B cell (primary cell): ENCODE results near the gene GNA15. TPM values are rescaled to one million over a fixed set of nuclear protein-coding genes. Genes with fewer than 3 reads are reported as not detected.

ENCODE experiments used
- ATAC-seq: fragments of 200-7000 bp; cut with Tn5 transposase; one replicate; pipeline ENCODE4 v1.10.0; 2021; ENCODE audit warnings: low read depth, mild to moderate bottlenecking, moderate number of reproducible peaks, moderate library complexity
- CTCF ChIA-PET: fragments of 350-600 bp; sonication (Branson Sonifier 250); formaldehyde crosslinking; loops from one replicate; lab custom pipeline; 2021; ENCODE audit warnings: antibody characterized with exemption, inconsistent platforms; lab: Charles Lee
- POLR2A ChIA-PET: fragments of 350-600 bp; sonication (Branson Sonifier 250); formaldehyde crosslinking; loops from one replicate; lab custom pipeline; 2021; ENCODE audit warnings: antibody characterized with exemption; lab: Charles Lee
- DNase-seq: peaks from one replicate; pipeline ENCODE4 v3.0.0; 2013
- H2AFZ ChIP-seq: 2 replicates; pipeline ENCODE4 v1.6.1; 2012; ENCODE audit warnings: mild to moderate bottlenecking, low read depth, low read length; ENCODE audit not compliant: insufficient read depth, poor library complexity, severe bottlenecking
- H3K27ac ChIP-seq, 2 donors: 1 replicate in 1 of 2; 2 replicates in 1 of 2; pipeline ENCODE4 v1.5.1; 2012 to 2013; ENCODE audit warnings: low read length in 2 of 2, mild to moderate bottlenecking in 2 of 2, moderate library complexity in 1 of 2
- H3K27me3 ChIP-seq, 4 experiments: fragments of 200-600 bp in 1 of 4; sonication (generic) in 1 of 4; replicated peaks in 1 of 4; 1 replicate in 2 of 4; 2 replicates in 2 of 4; pipeline versions ENCODE4 v1.6.1 to v1.7.0; 2013 to 2016; ENCODE audit warnings: low read length in 3 of 4, mild to moderate bottlenecking in 2 of 4, mixed read lengths in 1 of 4, moderate library complexity in 1 of 4; ENCODE audit not compliant: insufficient read depth in 4 of 4, control insufficient read depth in 3 of 4; ENCODE audit errors: control extremely low read depth in 1 of 4
- H3K36me3 ChIP-seq, 2 experiments: replicated peaks in 1 of 2; 1 replicate in 1 of 2; 2 replicates in 1 of 2; pipeline versions ENCODE4 v1.6.1 to v1.7.1; 2013; ENCODE audit warnings: low read length in 1 of 2; ENCODE audit not compliant: insufficient read depth in 2 of 2, control insufficient read depth in 1 of 2; ENCODE audit errors: control extremely low read depth in 1 of 2, extremely low read depth in 1 of 2
- H3K4me1 ChIP-seq, 2 donors: fragments of 200-600 bp in 1 of 2; sonication (generic) in 1 of 2; 1 replicate in 1 of 2; 2 replicates in 1 of 2; pipeline versions ENCODE4 v1.5.1 to v1.6.1; 2013 to 2017; ENCODE audit warnings: low read length in 2 of 2; ENCODE audit not compliant: control insufficient read depth in 2 of 2, insufficient read depth in 2 of 2
- H3K4me2 ChIP-seq: replicated peaks from 2 replicates; pipeline ENCODE3; 2012; ENCODE audit warnings: mild to moderate bottlenecking, low read depth, low read length; ENCODE audit not compliant: poor library complexity, severe bottlenecking
- H3K4me3 ChIP-seq, 5 experiments: fragments of 200-600 bp in 1 of 5; sonication (generic) in 1 of 5; 1 replicate in 3 of 5; 2 replicates in 2 of 5; pipeline versions ENCODE4 v1.5.1 to v1.7.0; 2011 to 2016; ENCODE audit warnings: low read length in 4 of 5, mild to moderate bottlenecking in 4 of 5, low read depth in 2 of 5, control low read depth in 1 of 5, moderate library complexity in 1 of 5; ENCODE audit not compliant: insufficient read depth in 1 of 5; ENCODE audit errors: control extremely low read depth in 1 of 5, extremely low read depth in 1 of 5
- H3K79me2 ChIP-seq: fragments of 200-600 bp; sonication (generic); one replicate; pipeline ENCODE4 v1.6.0; 2016; ENCODE audit warnings: low read length; ENCODE audit not compliant: control insufficient read depth, insufficient read depth
- H3K9ac ChIP-seq: fragments of 200-600 bp; sonication (generic); 2 replicates; pipeline ENCODE4 v1.6.1; 2017; ENCODE audit warnings: mild to moderate bottlenecking, low read length, moderate library complexity
- H3K9me3 ChIP-seq, 3 donors: one replicate each; pipeline versions ENCODE4 v1.6.1 to v1.7.1; 2013; ENCODE audit warnings: low read length in 2 of 3; ENCODE audit not compliant: control insufficient read depth in 2 of 3, insufficient read depth in 1 of 3; ENCODE audit errors: control extremely low read depth in 1 of 3
- H4K20me1 ChIP-seq: 2 replicates; pipeline ENCODE4 v1.6.0; 2012; ENCODE audit warnings: mild to moderate bottlenecking, low read length; ENCODE audit not compliant: insufficient read depth, control insufficient read depth, poor library complexity, severe bottlenecking
- H3K27ac Mint-ChIP-seq: one replicate; pipeline ENCODE4 v1.8.0; 2021; ENCODE audit warnings: mixed read lengths
- H3K27me3 Mint-ChIP-seq: one replicate; pipeline ENCODE4 v1.8.0; 2021; ENCODE audit warnings: mixed read lengths
- H3K4me1 Mint-ChIP-seq: one replicate; pipeline ENCODE4 v1.8.0; 2021; ENCODE audit warnings: mixed read lengths
- H3K4me3 Mint-ChIP-seq: one replicate; pipeline ENCODE4 v1.8.0; 2021; ENCODE audit warnings: mixed read lengths
- H3K9me3 Mint-ChIP-seq: one replicate; pipeline ENCODE4 v1.8.0; 2022; ENCODE audit warnings: mixed read lengths; ENCODE audit not compliant: insufficient read depth
- EZH2 ChIP-seq: IDR thresholded peaks from 2 replicates; pipeline ENCODE4 v1.6.1; 2012; ENCODE audit warnings: borderline replicate concordance, low read depth, mild to moderate bottlenecking, moderate library complexity, low read length; ENCODE audit not compliant: insufficient read depth, poor library complexity, severe bottlenecking
- WGBS: methylation state at CpG from one replicate; pipeline ENCODE4 v1.1.5; 2013; ENCODE audit warnings: missing lambda C conversion rate; ENCODE audit not compliant: insufficient coverage; 5-methylcytosine and 5-hydroxymethylcytosine counted together
- intact Hi-C: fragments of 100-400 bp; cut with micrococcal nuclease; formaldehyde crosslinking; loops from one replicate; pipeline ENCODE4 v1.10.0; 2022
- polyA plus RNA-seq: library from polyadenylated mRNA; depleted of rRNA; stranded (reverse); fragments of >200 nt; gene quantifications from 2 replicates; pipeline ENCODE4 v1.2.3, GENCODE V29; 2012
- total RNA-seq, 2 donors: library from RNA; stranded (reverse); fragments of 120-200 nt in 1 of 2; gene quantifications; 1 replicate in 1 of 2; 2 replicates in 1 of 2; pipeline versions ENCODE4 v1.2.3 to v1.2.4, GENCODE V29; 2013 to 2022
- TF ChIP-seq, protein P1 (sequence below): fragments of 200-600 bp; IDR thresholded peaks from one replicate; pipeline ENCODE4 v1.8.0; 2022; ENCODE audit warnings: antibody characterized with exemption, mild to moderate bottlenecking

GNA15 gene
- total and polyA plus RNA-seq, 2 donors (not counting 1 experiment from before 2014, with no cell fraction given) = 0.37 to 0.52 TPM

DNA sequence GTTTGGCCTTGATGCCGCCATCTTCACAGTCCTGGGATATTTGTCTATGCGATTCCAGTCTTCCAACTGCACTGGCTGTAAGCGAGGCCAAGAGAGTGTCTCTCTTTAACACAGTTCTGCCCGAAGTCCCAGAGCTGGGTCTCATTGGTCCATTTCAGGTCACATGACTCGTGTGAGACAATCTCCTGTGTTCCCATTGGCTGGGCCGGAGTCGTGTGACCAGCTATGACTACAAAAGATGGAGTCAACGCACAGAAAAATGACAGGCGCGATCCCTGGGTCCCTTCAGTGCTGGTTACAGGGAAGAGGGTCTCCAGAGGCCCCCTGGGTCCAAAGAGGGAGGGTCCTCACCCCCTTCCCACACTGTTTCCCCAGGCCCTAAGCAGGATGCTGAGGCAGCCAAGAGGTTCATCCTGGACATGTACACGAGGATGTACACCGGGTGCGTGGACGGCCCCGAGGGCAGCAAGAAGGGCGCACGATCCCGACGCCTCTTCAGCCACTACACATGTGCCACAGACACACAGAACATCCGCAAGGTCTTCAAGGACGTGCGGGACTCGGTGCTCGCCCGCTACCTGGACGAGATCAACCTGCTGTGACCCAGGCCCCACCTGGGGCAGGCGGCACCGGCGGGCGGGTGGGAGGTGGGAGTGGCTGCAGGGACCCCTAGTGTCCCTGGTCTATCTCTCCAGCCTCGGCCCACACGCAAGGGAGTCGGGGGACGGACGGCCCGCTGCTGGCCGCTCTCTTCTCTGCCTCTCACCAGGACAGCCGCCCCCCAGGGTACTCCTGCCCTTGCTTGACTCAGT is 26.8 kb downstream of the GNA15 start:
- POLR2A ChIA-PET = interaction anchor here (0.6 kb wide), 1 partner anchor 435 kb away, joined by 5 read pairs; no protein-coding TSS in a partner anchor
- H3K4me1 ChIP-seq = peaks cover 11 to 17% of the 10 kb centered on the region in 2 donors
- 84% methylated on average over 30 of the region's 38 CpGs for WGBS
- ATAC-seq (no peak), DNase-seq (no peak)
- H4K20me1 ChIP-seq = no peaks in the 10 kb centered on the region
- no peak overlapping the region for H3K4me2 ChIP-seq
- H3K27ac ChIP-seq = no peak overlapping the region
- H3K4me3 ChIP-seq = no peak overlapping the region
- H3K27ac Mint-ChIP-seq = no peak overlapping the region
- CTCF ChIA-PET = interaction anchor here (0.8 to 4.5 kb wide), 15 partner anchors 9 to 212 kb away, joined by 3 to 55 read pairs (median 5); no protein-coding TSS in a partner anchor
- H3K4me3 Mint-ChIP-seq = no peak overlapping the region
- no peaks in the 10 kb centered on the region for H3K36me3 ChIP-seq
- TF ChIP-seq EZH2 = no peak
- TF ChIP-seq, protein P1, sequence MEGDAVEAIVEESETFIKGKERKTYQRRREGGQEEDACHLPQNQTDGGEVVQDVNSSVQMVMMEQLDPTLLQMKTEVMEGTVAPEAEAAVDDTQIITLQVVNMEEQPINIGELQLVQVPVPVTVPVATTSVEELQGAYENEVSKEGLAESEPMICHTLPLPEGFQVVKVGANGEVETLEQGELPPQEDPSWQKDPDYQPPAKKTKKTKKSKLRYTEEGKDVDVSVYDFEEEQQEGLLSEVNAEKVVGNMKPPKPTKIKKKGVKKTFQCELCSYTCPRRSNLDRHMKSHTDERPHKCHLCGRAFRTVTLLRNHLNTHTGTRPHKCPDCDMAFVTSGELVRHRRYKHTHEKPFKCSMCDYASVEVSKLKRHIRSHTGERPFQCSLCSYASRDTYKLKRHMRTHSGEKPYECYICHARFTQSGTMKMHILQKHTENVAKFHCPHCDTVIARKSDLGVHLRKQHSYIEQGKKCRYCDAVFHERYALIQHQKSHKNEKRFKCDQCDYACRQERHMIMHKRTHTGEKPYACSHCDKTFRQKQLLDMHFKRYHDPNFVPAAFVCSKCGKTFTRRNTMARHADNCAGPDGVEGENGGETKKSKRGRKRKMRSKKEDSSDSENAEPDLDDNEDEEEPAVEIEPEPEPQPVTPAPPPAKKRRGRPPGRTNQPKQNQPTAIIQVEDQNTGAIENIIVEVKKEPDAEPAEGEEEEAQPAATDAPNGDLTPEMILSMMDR = no peak
- H3K9ac ChIP-seq = no peak overlapping the region
- H3K79me2 ChIP-seq = no peaks in the 10 kb centered on the region
- no peaks in the 10 kb centered on the region for H3K9me3 Mint-ChIP-seq
- H3K4me1 Mint-ChIP-seq = peaks cover 18% of the 10 kb centered on the region
- H3K9me3 ChIP-seq = peaks cover 0 to 27% (median 2%) of the 10 kb centered on the region in 3 donors
- no peak overlapping the region for H2AFZ ChIP-seq
- no peaks in the 10 kb centered on the region for H3K27me3 Mint-ChIP-seq
- no peaks in the 10 kb centered on the region for H3K27me3 ChIP-seq
- intact Hi-C loops = loop anchor here (1.0 to 10.0 kb wide), 6 partner anchors 16 to 212 kb away; no protein-coding TSS in a partner anchor
